Measurements from ENCODE around the gene DYNC2I2. TPM values are rescaled to one million over a fixed set of nuclear protein-coding genes. Genes with fewer than 3 reads are reported as not detected.

DYNC2I2 gene
- total RNA-seq, 1 experiment from 2014 or later = 225 TPM

DNA sequence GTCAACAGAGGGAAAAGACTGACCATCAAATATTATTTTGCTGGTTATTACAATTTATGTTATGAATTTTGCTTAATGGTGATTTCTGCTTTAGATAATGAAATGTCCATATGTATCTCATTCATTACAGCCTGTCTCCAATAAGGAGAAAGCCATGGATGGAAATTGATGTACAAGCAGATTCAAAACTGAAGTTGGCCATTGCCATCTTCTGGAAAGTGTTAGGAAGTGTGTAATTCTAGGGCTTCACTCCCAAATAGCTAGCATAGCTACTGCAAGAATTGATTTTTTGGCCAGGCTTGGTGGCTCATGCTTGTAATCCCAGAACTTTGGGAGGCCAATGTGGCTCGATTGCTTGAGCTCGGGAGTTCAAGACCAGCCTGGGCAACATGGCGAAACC, 45.8 kb downstream of the DYNC2I2 start:
- no peaks in the 10 kb centered on the region for H3K27me3 ChIP-seq (ENCODE audit: insufficient read depth, low read depth)
- H3K4me3 ChIP-seq = no peak overlapping the region
- no peaks in the 10 kb centered on the region for H3K4me1 ChIP-seq (replicated peaks; ENCODE audit: insufficient read depth)
- H4K20me1 ChIP-seq (ENCODE audit: insufficient read depth) = no peaks in the 10 kb centered on the region
- 0 out of 2 replicates have a peak, but pooled peaks cover 18% of the 10 kb centered on the region for H3K36me3 ChIP-seq (ENCODE audit: low read depth)
- no peaks in the 10 kb centered on the region for H3K9me3 ChIP-seq (ENCODE audit: insufficient read depth, low read depth)
- intact Hi-C loops (cut with micrococcal nuclease; ENCODE audit: unreplicated experiment) = no loop called here
- no peak overlapping the region for H3K4me2 ChIP-seq
- H3F3A ChIP-seq (ENCODE audit: insufficient read depth, low read depth) = peaks cover 2% of the 10 kb centered on the region; the same call in 1 of the 2 replicates
- CTCF ChIA-PET = interaction anchor here (0.6 to 1.0 kb wide), 3 partner anchors 15 to 249 kb away, joined by 3 to 12 read pairs (median 3); no protein-coding TSS in a partner anchor
- DNase-seq = no peak
- POLR2A ChIA-PET (ENCODE audit: unreplicated experiment) = interaction anchor here (0.7 kb wide), 1 partner anchor 10 kb away, joined by 9 read pairs; no protein-coding TSS in a partner anchor
- TF ChIP-seq, protein P1, sequence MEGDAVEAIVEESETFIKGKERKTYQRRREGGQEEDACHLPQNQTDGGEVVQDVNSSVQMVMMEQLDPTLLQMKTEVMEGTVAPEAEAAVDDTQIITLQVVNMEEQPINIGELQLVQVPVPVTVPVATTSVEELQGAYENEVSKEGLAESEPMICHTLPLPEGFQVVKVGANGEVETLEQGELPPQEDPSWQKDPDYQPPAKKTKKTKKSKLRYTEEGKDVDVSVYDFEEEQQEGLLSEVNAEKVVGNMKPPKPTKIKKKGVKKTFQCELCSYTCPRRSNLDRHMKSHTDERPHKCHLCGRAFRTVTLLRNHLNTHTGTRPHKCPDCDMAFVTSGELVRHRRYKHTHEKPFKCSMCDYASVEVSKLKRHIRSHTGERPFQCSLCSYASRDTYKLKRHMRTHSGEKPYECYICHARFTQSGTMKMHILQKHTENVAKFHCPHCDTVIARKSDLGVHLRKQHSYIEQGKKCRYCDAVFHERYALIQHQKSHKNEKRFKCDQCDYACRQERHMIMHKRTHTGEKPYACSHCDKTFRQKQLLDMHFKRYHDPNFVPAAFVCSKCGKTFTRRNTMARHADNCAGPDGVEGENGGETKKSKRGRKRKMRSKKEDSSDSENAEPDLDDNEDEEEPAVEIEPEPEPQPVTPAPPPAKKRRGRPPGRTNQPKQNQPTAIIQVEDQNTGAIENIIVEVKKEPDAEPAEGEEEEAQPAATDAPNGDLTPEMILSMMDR (conservative IDR thresholded peaks at IDR 0.05) = no peak
- no peak overlapping the region for H3K27ac ChIP-seq
- no peaks in the 10 kb centered on the region for H3K79me2 ChIP-seq (ENCODE audit: low read depth)
- BruUV-seq (replicated peaks) = no TSS peak
- H3K9me2 ChIP-seq (ENCODE audit: insufficient read depth) = no peaks in the 10 kb centered on the region
- H2AFZ ChIP-seq = no peak overlapping the region

DNA sequence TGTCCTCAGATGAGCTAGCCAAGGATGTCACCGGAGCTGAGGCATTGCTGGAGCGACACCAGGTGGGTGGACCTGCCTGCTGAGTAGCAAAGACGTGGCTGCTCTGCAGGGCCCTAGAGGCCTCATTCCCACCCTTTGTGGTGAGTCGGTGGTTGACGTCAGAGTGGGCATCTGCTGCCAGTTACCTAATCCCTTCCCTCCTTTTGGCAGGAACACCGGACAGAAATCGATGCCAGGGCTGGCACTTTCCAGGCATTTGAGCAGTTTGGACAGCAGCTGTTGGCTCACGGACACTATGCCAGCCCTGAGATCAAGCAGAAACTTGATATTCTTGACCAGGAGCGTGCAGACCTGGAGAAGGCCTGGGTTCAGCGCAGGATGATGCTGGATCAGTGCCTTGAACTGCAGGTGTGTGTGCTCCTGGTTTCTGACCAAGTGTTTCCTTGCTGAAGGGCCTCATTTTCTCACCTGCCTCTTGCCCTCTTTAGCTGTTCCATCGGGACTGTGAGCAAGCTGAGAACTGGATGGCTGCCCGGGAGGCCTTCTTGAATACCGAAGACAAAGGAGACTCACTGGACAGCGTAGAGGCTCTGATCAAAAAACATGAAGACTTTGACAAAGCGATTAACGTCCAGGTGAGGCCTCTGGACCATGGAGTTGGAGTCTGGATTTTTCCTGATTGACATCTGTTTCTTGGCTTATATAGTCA, 48.9 kb downstream of the DYNC2I2 start:
- H4K20me1 ChIP-seq (ENCODE audit: insufficient read depth) = no peaks in the 10 kb centered on the region
- ChIA-PET POLR2A (ENCODE audit: unreplicated experiment) (no interaction called here), CTCF (no interaction called here)
- no peaks in the 10 kb centered on the region for H3K9me3 ChIP-seq (ENCODE audit: insufficient read depth, low read depth)
- 0 out of 2 replicates have a peak, but pooled peaks cover 10% of the 10 kb centered on the region for H3K36me3 ChIP-seq (ENCODE audit: low read depth)
- BruUV-seq (replicated peaks) = no TSS peak
- H3K79me2 ChIP-seq (ENCODE audit: low read depth) = no peaks in the 10 kb centered on the region
- no peak overlapping the region for H3K27ac ChIP-seq
- no peak overlapping the region for H3K4me3 ChIP-seq
- intact Hi-C loops (cut with micrococcal nuclease; ENCODE audit: unreplicated experiment) = no loop called here
- no peaks in the 10 kb centered on the region for H3K27me3 ChIP-seq (ENCODE audit: insufficient read depth, low read depth)
- DNase-seq = no peak
- 0 out of 2 replicates have a peak, but pooled peaks cover 7% of the 10 kb centered on the region for H3F3A ChIP-seq (ENCODE audit: insufficient read depth, low read depth)
- no peak overlapping the region for H2AFZ ChIP-seq
- no peaks in the 10 kb centered on the region for H3K9me2 ChIP-seq (ENCODE audit: insufficient read depth)
- TF ChIP-seq, protein P1 (conservative IDR thresholded peaks at IDR 0.05) = no peak
- TF ChIP-seq EZH2 (IDR thresholded peaks at IDR 0.05; ENCODE audit: low read depth) = no peak
- no peaks in the 10 kb centered on the region for H3K4me1 ChIP-seq (replicated peaks; ENCODE audit: insufficient read depth)
- no peak overlapping the region for H3K4me2 ChIP-seq

DNA sequence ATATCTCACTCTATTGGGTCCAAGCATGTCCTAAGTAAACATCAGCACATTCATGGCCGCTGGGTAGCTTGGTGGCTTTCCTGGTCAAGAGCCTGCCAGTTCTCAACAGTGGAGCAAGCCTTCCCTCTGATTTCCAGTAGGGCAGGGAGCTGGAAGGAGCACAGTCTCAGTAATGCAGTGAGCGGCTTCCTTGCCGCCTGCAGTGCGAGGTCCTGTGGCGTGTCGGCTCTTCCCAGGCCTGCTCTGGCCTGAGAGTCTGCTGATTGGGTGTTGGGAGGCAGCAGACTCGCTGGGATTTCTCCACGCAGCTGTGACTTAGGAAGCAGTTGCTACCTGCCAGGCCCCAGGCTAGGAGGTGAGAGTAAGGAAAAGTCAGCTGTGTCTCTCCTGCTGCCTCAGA, 53.0 kb downstream of the DYNC2I2 start:
- no peaks in the 10 kb centered on the region for H3K9me3 ChIP-seq (ENCODE audit: insufficient read depth, low read depth)
- BruUV-seq (replicated peaks) = no TSS peak
- no peak for DNase-seq
- no peak overlapping the region for H3K27ac ChIP-seq
- intact Hi-C loops (cut with micrococcal nuclease; ENCODE audit: unreplicated experiment) = no loop called here
- 0 out of 2 replicates have a peak, but pooled peaks cover 8% of the 10 kb centered on the region for H3K36me3 ChIP-seq (ENCODE audit: low read depth)
- H3K79me2 ChIP-seq (ENCODE audit: low read depth) = no peaks in the 10 kb centered on the region
- H4K20me1 ChIP-seq (ENCODE audit: insufficient read depth) = no peaks in the 10 kb centered on the region
- H3K4me1 ChIP-seq (replicated peaks; ENCODE audit: insufficient read depth) = no peaks in the 10 kb centered on the region
- POLR2A ChIA-PET (ENCODE audit: unreplicated experiment) = no interaction called here
- H3K9me2 ChIP-seq (ENCODE audit: insufficient read depth) = no peaks in the 10 kb centered on the region
- CTCF ChIA-PET = interaction anchor here (0.6 kb wide), 1 partner anchor 858 kb away, joined by 4 read pairs; no protein-coding TSS in a partner anchor
- 0 out of 2 replicates have a peak, but pooled peaks cover 12% of the 10 kb centered on the region for H3F3A ChIP-seq (ENCODE audit: insufficient read depth, low read depth)
- no peak for TF ChIP-seq EZH2 (IDR thresholded peaks at IDR 0.05; ENCODE audit: low read depth)
- TF ChIP-seq, protein P1 (conservative IDR thresholded peaks at IDR 0.05) = no peak
- H3K4me2 ChIP-seq = no peak overlapping the region
- no peaks in the 10 kb centered on the region for H3K27me3 ChIP-seq (ENCODE audit: insufficient read depth, low read depth)
- no peak overlapping the region for H3K4me3 ChIP-seq
- H2AFZ ChIP-seq = no peak overlapping the region
